ENCODE results near the gene INPP5E.

- TF ChIP-seq CTCF (IDR thresholded peaks at IDR 0.05): no peak
- TF ChIP-seq POLR2A (IDR thresholded peaks at IDR 0.05): no peak
Observed at GRCh38 chr9:136402067-136402466, 37.6 kb downstream of the INPP5E start.

All from right lobe of liver (tissue), 4 donors.